ENCODE data around the gene RSPH1.
A peak's percentile ranks its signal among the peaks of the same experiment; 100 is the strongest.
"Not testable (repeated sequence)": the region's sequence is repeated elsewhere in the genome, so short reads cannot be mapped to it uniquely, and the experiment has no call there.

RSPH1 gene

GRCh38 chr21:42486072-42486471, 10.0 kb downstream of the RSPH1 start:
- DNase-seq (ENCODE audit: low read depth) = no peak

- DNase-seq (ENCODE audit: low read depth) = no peak
Measured at GRCh38 chr21:42484966-42485365, 11.1 kb downstream of the RSPH1 start.

DNA sequence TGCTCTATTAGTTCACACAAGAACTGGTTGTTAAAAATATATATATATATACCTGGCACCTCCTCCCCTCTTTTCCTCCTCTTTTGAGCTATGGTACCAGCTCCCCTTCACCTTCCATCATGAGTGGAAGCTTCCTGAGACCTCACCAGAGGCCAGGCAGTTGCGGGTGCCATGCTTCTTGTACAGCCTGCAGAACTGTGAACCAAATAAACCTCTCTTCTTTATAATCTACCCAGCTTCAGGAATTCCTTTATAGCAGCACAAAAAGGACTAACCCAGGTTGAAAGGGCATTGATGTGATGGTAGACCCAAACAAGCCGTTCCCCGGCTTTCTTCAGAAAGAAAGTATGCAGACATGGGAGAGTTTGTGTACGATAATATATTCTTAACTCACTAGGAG, 14.9 kb downstream of the RSPH1 start:
- no peak for DNase-seq (ENCODE audit: low read depth)

DNA sequence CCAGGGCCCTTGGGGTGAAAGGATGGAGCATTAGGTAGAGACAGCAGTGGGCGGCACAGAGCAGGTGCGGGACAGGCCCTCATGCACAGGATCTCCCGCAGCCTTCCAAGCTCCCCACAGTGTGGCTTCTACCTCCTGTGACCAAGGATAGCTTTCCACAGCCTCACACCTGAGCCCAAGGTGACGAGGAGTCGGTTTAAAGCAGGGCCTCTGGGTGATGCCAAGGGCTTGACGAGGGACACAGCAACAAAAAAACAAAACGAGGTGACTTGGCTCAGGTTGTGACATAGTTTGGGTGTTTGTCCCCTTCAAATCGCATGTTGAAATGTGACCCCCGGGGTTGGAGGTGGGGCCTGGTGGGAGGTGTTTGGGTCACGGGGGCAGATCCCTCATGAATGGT, 15.3 kb downstream of the RSPH1 start:
- no peak for DNase-seq (ENCODE audit: low read depth)

- DNase-seq (ENCODE audit: low read depth) = no peak
Measured at GRCh38 chr21:42479582-42479981, 16.4 kb downstream of the RSPH1 start.

DNA sequence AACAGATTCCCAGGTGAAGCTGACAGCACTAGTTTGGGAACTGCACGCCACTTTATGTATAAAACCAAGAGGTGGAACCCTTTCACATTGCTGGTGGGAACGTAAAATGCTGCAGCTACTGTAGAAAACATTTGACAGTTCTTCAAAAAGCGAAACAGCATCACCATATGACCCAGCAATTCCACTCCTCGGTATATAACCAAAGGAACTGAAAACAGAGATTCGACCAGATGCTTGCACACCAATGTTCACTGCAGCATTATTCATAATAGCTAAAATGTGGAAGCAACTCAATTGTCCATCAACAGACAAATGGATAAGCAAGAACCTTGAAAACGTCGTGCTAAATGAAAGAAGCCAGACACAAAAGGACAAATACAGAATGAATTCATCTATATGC, 17.5 kb downstream of the RSPH1 start:
- no peak for DNase-seq (ENCODE audit: low read depth)

DNA sequence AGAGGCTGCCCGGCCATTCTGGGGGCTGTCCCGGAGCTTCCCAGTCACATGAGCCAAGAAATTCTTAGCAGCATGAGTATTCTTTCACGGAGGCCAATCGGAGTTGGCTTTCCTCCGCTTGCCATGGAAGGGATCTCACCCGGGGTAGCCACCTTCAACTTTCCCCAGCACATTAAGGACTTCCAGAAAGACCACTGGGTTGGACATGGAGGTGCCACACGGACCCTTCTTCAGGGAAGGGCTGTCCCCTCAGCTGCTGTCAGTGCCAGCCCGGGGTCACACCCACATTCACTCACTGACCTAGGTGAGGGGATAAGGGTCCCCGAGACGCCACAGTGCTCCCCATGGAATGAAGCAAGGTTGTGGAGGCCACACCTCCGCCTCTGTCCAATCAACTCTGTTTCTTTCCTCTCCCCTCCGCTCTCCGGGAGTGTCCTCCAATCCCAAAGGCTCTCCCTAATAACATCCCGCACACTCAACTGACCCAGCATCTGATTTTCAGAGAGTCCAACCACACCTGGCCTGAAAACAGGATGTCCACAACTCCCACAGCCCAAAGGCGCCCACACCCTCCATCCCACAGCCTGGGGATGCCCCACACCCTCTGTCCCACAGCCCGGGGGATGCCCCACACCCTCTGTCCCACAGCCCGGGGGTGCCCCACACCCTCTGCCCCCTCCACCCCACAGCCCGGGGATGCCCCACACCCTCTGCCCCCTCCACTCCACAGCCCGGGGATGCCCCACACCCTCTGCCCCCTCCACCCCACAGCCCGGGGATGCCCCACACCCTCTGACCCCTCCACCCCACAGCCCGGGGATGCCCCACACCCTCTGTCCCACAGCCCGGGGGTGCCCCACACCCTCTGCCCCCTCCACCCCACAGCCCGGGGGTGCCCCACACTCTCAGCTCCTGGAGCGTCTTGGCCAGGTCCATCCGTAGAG, 19.4 kb downstream of the RSPH1 start:
- DNase-seq (ENCODE audit: low read depth) = no peak

DNA sequence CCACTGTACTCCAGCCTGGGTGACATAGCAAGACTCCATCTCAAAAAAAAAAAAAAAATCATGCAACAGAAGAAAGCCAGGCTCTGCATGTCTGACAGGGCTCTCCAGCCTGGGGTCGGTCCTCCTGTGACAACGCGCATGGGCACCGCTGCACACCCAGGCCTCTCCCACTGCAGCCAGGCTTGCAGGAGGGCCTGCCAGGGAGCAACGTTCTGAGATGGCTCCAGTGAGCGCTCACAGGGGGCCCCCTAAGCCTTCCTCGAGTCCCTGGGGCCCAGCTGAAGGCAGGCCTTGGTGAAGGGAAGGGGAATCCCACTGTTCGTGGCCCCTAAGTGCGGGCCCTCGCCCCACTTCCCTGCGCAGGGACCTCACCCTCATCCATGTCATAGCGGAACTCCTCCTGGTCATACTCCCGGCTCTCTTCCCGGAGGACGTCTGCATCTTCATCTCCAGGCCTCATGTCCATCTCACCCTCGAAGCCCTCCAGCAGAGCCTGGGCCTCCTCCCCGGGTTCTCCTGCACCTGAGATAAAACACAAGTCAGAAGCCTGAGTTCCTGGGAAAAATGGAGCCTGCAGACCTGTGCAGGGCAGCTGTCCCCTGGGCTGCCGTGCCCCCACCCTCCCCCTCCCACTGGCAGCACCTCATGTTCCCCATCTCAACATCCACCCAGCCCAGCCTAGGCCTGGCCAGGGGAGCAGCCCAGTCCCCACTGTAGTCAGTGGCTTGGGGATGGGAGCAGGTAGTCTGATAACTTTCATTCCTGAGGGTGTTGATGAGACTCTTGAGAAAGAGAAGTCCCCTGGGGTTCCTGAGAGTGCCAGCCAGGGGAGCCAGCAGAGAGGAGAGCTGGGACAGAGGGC, 20.3 kb downstream of the RSPH1 start:
- DNase-seq (ENCODE audit: low read depth) = no peak

DNA sequence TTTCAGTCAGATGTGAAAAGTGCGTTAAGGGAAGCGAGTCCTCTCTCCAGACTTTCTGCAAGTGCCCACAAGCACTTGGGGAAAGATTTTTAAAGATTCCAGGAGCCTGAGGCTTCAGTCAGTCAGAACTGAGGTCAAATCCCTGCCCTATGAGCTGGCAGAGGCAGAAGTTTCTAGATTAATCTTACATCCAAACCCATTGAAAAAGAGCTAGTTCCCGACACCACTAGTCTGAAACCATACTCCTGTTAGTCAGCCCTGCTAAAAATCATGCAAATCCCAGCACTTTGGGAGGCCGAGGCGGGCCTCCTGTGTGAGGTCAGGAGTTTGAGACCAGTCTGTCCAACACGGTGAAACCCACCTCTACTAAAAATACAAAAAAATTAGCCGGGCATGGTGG, 21.0 kb downstream of the RSPH1 start:
- DNase-seq (ENCODE audit: low read depth) = no peak

GRCh38 chr21:42474043-42474831, 21.8 kb downstream of the RSPH1 start:
- no peak for DNase-seq (ENCODE audit: low read depth)

DNA sequence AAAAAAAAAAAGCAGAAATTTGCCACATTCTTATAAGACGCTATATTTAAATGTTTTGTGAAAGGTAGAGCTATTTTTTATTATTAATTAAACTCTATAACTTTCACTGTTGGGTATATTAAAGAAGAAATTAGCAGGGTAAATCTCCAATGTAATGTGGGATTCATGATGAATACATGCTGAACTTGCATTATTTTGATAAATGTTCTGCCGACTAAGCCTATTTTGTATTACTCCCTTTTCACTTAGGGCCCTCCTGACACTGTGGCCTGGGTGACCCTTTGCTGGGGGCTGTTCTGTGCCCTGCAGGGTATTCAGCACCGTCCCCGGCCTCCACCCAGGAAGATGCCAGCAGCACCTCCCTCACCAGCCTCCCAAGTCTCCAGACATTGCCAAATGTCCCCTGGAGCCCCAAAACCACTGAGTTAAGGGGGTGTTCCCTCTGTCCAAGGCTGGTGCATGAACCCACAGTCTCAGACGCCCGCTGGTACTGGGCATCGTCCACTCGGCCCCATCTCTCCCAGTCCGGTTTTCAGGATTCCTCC, 22.5 kb downstream of the RSPH1 start:
- no peak for DNase-seq (ENCODE audit: low read depth)

DNA sequence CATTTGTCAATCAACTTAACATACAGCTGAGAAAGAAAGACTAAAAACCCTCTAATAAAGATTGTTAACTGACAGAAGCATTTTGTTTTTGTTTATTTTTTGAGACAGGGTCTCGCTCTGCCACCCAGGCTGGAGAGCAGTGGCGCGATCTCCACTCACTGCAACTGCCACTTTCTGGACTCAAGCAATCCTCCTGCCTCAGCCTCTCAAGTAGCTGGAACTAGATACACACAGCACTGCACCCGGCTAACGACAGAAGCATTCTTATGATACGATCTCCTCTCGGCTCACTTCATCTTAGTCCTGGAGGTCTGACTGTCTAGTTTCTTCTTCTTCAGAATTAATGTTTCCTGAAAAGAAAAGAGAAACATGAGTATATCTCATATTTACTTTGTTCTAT, 23.5 kb downstream of the RSPH1 start:
- no peak for DNase-seq (ENCODE audit: low read depth)

DNA sequence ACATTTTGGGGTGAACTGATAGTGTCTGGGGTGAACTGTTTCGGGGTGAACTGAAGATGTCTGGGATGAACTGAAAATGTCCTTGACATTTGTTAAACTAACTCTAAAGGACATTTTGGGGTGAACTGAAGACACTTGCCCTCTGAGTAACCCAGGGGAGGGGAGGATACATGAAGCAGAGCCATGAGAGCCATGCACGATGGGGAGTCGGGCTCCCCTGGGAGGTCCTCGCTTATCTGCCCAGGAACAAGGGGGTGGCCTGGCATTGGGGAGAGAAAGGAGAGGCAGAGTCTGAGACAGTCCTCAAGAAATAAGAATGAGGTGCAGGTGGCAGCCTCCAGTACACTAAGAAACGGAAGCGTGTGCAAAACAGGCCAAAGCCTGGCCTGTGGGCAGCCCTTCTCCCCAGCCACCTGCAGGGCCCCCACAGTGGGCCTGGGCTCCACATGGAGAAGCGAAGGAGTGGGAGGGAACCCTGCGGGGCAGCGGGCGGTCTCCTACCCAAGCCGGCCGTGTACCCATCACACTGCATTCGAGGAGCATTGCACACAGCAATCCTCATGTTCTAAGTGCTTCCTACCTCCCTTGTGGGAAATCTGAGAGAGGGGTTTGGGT, 24.2 kb downstream of the RSPH1 start:
- DNase-seq (ENCODE audit: low read depth) = no peak

- no peak for DNase-seq (ENCODE audit: low read depth)
Measured at GRCh38 chr21:42471206-42471605, 24.8 kb downstream of the RSPH1 start.

GRCh38 chr21:42469726-42470125, 26.3 kb downstream of the RSPH1 start:
- DNase-seq (ENCODE audit: low read depth) = not testable (repeated sequence)

GRCh38 chr21:42469272-42469671, 26.8 kb downstream of the RSPH1 start:
- no peak for DNase-seq (ENCODE audit: low read depth)

DNA sequence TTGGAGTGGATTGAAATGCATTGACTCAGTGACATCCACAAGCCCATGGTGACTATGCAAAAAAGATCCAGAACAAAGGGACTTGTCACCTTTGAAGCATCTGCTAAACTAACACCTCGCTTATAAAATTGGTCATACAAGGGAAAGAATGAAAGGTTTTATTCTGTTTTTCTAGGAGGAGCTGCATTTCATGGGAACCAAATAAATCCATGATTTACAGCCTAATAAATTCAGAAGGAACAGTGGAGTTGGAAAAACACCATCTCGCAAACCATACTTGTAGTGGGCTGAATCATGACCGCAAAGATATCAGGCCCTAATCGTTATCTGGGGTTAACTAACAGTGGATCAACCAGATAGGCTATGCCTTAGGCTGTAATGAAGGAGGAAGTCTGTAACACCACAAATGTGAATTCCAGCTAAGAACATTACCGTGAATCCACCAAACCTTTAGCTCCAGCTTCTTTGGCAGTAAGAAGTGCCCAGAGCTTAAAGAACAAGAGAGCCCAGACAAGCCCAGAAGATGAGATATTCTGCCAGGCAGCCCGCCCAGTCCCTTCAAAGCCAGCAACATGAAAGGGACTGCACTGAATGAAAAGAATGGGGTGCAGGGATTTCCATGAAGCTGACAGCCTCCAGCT, 27.4 kb downstream of the RSPH1 start:
- DNase-seq (ENCODE audit: low read depth) = no peak

DNA sequence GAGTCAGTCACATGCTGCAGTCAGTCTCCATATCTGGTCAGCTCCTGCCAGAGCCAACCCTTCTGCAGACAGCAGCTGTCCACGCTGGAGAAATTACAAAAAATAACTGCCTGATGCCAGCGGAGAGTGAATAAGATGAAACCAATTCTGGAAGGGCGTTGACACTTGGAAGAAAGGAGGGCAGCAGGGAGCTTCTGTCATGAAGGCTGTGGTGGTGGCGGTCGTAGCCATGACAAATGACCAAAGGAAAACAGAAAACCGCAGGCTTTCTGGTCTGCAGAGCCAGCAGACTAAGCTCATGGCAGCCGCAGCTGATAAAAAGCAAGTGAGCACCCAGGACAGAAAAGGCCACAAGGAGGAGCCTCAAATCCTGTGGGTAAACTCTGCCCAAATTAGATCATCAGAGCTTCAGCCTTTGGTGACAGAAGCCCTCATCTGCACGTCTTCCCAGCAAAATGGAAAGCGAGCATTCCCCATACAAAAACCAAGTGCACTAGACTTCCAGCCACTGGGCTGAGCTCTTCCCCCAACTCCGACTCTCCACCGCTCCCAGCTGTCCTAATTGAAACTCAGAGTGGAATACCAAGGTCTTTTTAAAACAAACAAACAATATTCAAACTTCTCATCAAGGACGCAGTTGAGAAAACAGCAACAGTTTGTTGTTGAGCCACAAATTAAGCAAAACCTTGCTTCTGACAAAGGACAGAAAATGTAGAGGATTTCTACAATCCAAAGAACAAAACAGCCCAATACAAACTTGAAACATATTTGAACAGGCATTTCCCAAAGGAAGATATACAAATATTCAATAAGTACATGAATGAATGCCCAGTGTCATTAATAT, 28.7 kb downstream of the RSPH1 start:
- DNase-seq (ENCODE audit: low read depth) = peak; percentile 12

DNA sequence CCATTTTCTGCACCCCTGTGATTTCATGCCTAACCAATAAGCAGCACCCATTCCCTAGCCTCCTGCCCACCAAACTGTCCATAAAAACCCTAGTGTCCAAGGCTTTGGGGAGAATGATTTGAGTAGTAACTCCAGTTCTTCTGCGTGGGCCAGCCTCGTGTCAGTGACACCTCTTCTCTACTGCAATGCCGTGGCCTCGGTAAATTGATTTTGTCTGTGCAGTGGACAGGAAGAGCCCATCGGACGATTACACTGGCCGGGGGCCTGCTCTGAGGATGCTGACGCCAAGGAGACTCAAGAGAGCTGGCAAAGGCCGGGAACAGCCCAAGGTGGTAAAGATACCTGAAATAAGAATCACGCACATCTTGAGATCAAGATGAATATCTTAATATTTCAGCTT, 29.3 kb downstream of the RSPH1 start:
- no peak for DNase-seq (ENCODE audit: low read depth)

- DNase-seq (ENCODE audit: low read depth) = no peak
Measured at GRCh38 chr21:42465803-42466127, 30.3 kb downstream of the RSPH1 start.

Measured in fibroblast of gingiva (primary cell).